Uterus (tissue), 4 donors: Measurements from ENCODE around the gene RIOX2. TPM values are rescaled to one million over a fixed set of nuclear protein-coding genes. Genes with fewer than 3 reads are reported as not detected.

ENCODE experiments used
- DNase-seq, 2 donors: peaks; one replicate each; pipeline ENCODE4 v3.0.0-alpha.2; 2019 to 2020
- H3K27ac ChIP-seq, 2 donors: fragments of 200-600 bp; sonication (generic); 1 replicate in 1 of 2; 2 replicates in 1 of 2; pipeline ENCODE4 v1.5.1; 2016 to 2018
- H3K27me3 ChIP-seq, 2 donors: fragments of 200-600 bp; sonication (generic); one replicate each; pipeline ENCODE4 v1.5.1; 2018 to 2019; ENCODE audit warnings: control low read depth in 1 of 2
- H3K36me3 ChIP-seq, 2 donors: fragments of 200-600 bp; sonication (generic); one replicate each; pipeline ENCODE4 v1.5.1; 2019; ENCODE audit warnings: control low read depth in 1 of 2
- H3K4me1 ChIP-seq, 2 donors: fragments of 200-600 bp; sonication (generic); one replicate each; pipeline ENCODE4 v1.5.1; 2018 to 2019; ENCODE audit warnings: control low read depth in 1 of 2
- H3K4me3 ChIP-seq, 2 donors: fragments of 200-600 bp; sonication (generic); 1 replicate in 1 of 2; 2 replicates in 1 of 2; pipeline ENCODE4 v1.5.1; 2018 to 2019; ENCODE audit warnings: mild to moderate bottlenecking in 1 of 2
- H3K9me3 ChIP-seq, 2 donors: fragments of 200-600 bp; sonication (generic); one replicate each; pipeline ENCODE4 v1.5.1; 2019; ENCODE audit warnings: control low read depth in 1 of 2
- CTCF ChIP-seq, 4 experiments: fragments of 200-600 bp in 2 of 4; fragments of 450-650 bp in 2 of 4; sonication (generic) in 2 of 4; IDR thresholded peaks; one replicate each; pipeline ENCODE4 v1.5.1; 2016 to 2019; ENCODE audit warnings: antibody characterized with exemption in 4 of 4, mild to moderate bottlenecking in 2 of 4, moderate library complexity in 1 of 4
- POLR2A ChIP-seq, 2 donors: fragments of 450-650 bp; IDR thresholded peaks; one replicate each; pipeline ENCODE4 v1.6.1; 2016; ENCODE audit warnings: antibody characterized with exemption in 2 of 2, mild to moderate bottlenecking in 1 of 2, moderate library complexity in 1 of 2
- intact Hi-C: fragments of 100-400 bp; cut with DNase I; formaldehyde crosslinking; loops from one replicate; pipeline ENCODE4 v1.15.1; 2023; ENCODE audit warnings: low total_unique reads
- total RNA-seq, 4 donors: library from RNA; depleted of rRNA in 3 of 4; stranded (reverse); fragments of >200 nt in 3 of 4; gene quantifications; one replicate each; pipeline versions ENCODE4 v1.1.0 to v1.2.4, GENCODE V29; 2014 to 2023
- donor health status: DM: yes; HTN: yes; CAD: no.

The RIOX2 gene
- total RNA-seq, 4 donors from 2014 or later, result 8.8 to 35.5 (median 22.1) TPM

GRCh38 chr3:97896547-97896946 lies 75.7 kb downstream of the RIOX2 start:
- DNase-seq, result no peak
- Histone ChIP-seq H3K36me3 (peaks cover 0 to 3% of the 10 kb centered on the region in 2 donors), H3K4me3 (no peak overlapping the region), H3K27me3 (no peaks in the 10 kb centered on the region), H3K4me1 (no peaks in the 10 kb centered on the region), H3K27ac (no peak overlapping the region), H3K9me3 (no peaks in the 10 kb centered on the region)
- TF ChIP-seq CTCF (IDR thresholded peaks at IDR 0.05) (no peak), POLR2A (IDR thresholded peaks at IDR 0.05) (no peak)
- intact Hi-C loops, result no loop called here

GRCh38 chr3:97896129-97896528 lies 76.1 kb downstream of the RIOX2 start:
- TF ChIP-seq POLR2A (IDR thresholded peaks at IDR 0.05), result no peak
- TF ChIP-seq CTCF (IDR thresholded peaks at IDR 0.05), result no peak
- H3K9me3 ChIP-seq, result no peaks in the 10 kb centered on the region
- H3K27ac ChIP-seq, result no peak overlapping the region
- intact Hi-C loops, result no loop called here
- H3K4me3 ChIP-seq, result no peak overlapping the region
- H3K4me1 ChIP-seq, result no peaks in the 10 kb centered on the region
- no peaks in the 10 kb centered on the region for H3K27me3 ChIP-seq
- H3K36me3 ChIP-seq, result peaks cover 0 to 2% of the 10 kb centered on the region in 2 donors
- DNase-seq, result no peak

GRCh38 chr3:97895216-97895615 lies 77.0 kb downstream of the RIOX2 start:
- intact Hi-C loops, result no loop called here
- Histone ChIP-seq H3K27me3 (no peaks in the 10 kb centered on the region), H3K27ac (no peak overlapping the region), H3K36me3 (no peaks in the 10 kb centered on the region), H3K9me3 (no peaks in the 10 kb centered on the region), H3K4me3 (no peak overlapping the region), H3K4me1 (no peaks in the 10 kb centered on the region)
- TF ChIP-seq POLR2A (IDR thresholded peaks at IDR 0.05), result no peak
- no peak for TF ChIP-seq CTCF (IDR thresholded peaks at IDR 0.05)
- DNase-seq, result no peak

GRCh38 chr3:97892852-97893251 lies 79.4 kb downstream of the RIOX2 start:
- no peaks in the 10 kb centered on the region for H3K9me3 ChIP-seq
- no peaks in the 10 kb centered on the region for H3K27me3 ChIP-seq
- H3K36me3 ChIP-seq, result no peaks in the 10 kb centered on the region
- intact Hi-C loops, result no loop called here
- H3K4me3 ChIP-seq, result no peak overlapping the region
- DNase-seq, result no peak
- TF ChIP-seq CTCF (IDR thresholded peaks at IDR 0.05), result no peak
- TF ChIP-seq POLR2A (IDR thresholded peaks at IDR 0.05), result no peak
- no peak overlapping the region for H3K27ac ChIP-seq
- H3K4me1 ChIP-seq, result no peaks in the 10 kb centered on the region

Other genes with a start within 250 kb of the RIOX2 start
- 10 to 100 TPM; 14.6 to 42.5 (median 19.7) TPM for gene ARL6, start 207.7 kb downstream of the RIOX2 start, total RNA-seq
- 10 to 100 TPM; 17.4 to 41.5 (median 38.1) TPM for gene CRYBG3, start 150.4 kb downstream of the RIOX2 start, total RNA-seq
- not detected for gene GABRR3, start 62.9 kb upstream of the RIOX2 start, total RNA-seq
- gene OR5AC2, start 114.7 kb upstream of the RIOX2 start, total RNA-seq, result not detected
- gene OR5H1, start 158.3 kb upstream of the RIOX2 start, total RNA-seq, result not detected
- gene OR5H14, start 175.0 kb upstream of the RIOX2 start, total RNA-seq, result not detected
- gene OR5H15, start 194.3 kb upstream of the RIOX2 start, total RNA-seq, result not detected